Kidney (tissue), 14 donors: ENCODE data around the gene KCNT1. TPM values are rescaled to one million over a fixed set of nuclear protein-coding genes. Genes with fewer than 3 reads are reported as not detected.

Source experiments
- DNase-seq, 5 donors: peaks; one replicate each; pipeline ENCODE4 v3.0.0-alpha.2; 2013 to 2020
- FAIRE-seq: peaks from 2 replicates; lab custom pipeline; 2012; peaks lifted over from hg19 to GRCh38; lab: Jason Lieb, UNC
- H3K27ac ChIP-seq, 2 donors: one replicate each; pipeline ENCODE4 v1.7.0; 2013; ENCODE audit warnings: low read depth in 2 of 2, low read length in 2 of 2, inconsistent platforms in 1 of 2
- H3K27me3 ChIP-seq: one replicate; pipeline ENCODE4 v1.7.1; 2013; ENCODE audit warnings: low read length, inconsistent platforms; ENCODE audit not compliant: control insufficient read depth, insufficient read depth
- H3K36me3 ChIP-seq, 3 donors: one replicate each; pipeline versions ENCODE4 v1.7.0 to v1.7.1; 2013; ENCODE audit warnings: low read length in 3 of 3, control low read depth in 1 of 3, inconsistent platforms in 1 of 3; ENCODE audit not compliant: insufficient read depth in 3 of 3, control insufficient read depth in 2 of 3
- H3K4me1 ChIP-seq, 3 donors: one replicate each; pipeline versions ENCODE4 v1.7.0 to v1.7.1; 2013; ENCODE audit warnings: low read length in 3 of 3, inconsistent platforms in 1 of 3, low read depth in 1 of 3; ENCODE audit not compliant: control insufficient read depth in 2 of 3, insufficient read depth in 2 of 3
- H3K4me3 ChIP-seq, 3 donors: one replicate each; pipeline versions ENCODE4 v1.7.0 to v1.8.1; 2013; ENCODE audit warnings: low read length in 3 of 3, control low read depth in 1 of 3, inconsistent platforms in 1 of 3
- H3K9ac ChIP-seq, 3 donors: one replicate each; pipeline versions ENCODE4 v1.7.0 to v1.7.1; 2013; ENCODE audit warnings: low read length in 3 of 3, control low read depth in 1 of 3, inconsistent platforms in 1 of 3
- H3K9me3 ChIP-seq, 3 donors: one replicate each; pipeline versions ENCODE4 v1.7.0 to v1.7.1; 2013; ENCODE audit warnings: low read length in 3 of 3, control low read depth in 1 of 3, inconsistent platforms in 1 of 3; ENCODE audit not compliant: control insufficient read depth in 2 of 3, insufficient read depth in 1 of 3
- CTCF ChIP-seq: IDR thresholded peaks from 3 replicates; pipeline ENCODE4 v1.5.1; 2012; ENCODE audit warnings: mild to moderate bottlenecking, moderate library complexity, borderline replicate concordance; ENCODE audit not compliant: insufficient read depth; ENCODE audit errors: extremely low read depth
- intact Hi-C: fragments of 100-400 bp; cut with DNase I; formaldehyde crosslinking; loops from one replicate; pipeline ENCODE4 v1.11.1; 2022
- polyA plus RNA-seq: library from polyadenylated mRNA; stranded (reverse); fragments of 350-450 nt; fragmentation: Illumina TruSeq; extraction: RNeasy Lipid Tissue Mini Kit (QIAGEN cat#74804); gene quantifications from one replicate; pipeline ENCODE4 v1.2.3, GENCODE V29; 2014; ENCODE audit warnings: low read depth, low replicate concordance; ENCODE audit not compliant: insufficient read depth
- total RNA-seq: library from RNA; stranded (reverse); fragmentation: NEBNext Ultra II Directional; extraction: Animal tissue kit (Norgen Biotek cat#: 25700); gene quantifications from one replicate; pipeline ENCODE4 v1.2.1, GENCODE V29; 2021
- donor health status: control.
- donor health status: control.
- donor health status: control.
- donor health status: control.
- donor health status: control.
- donor health status: DM: yes; HTN: yes; CAD: no.
- donor health status: Normal renal cell carcinoma (clear cell type).

The KCNT1 gene
- total and polyA plus RNA-seq, 2 donors from 2014 or later = 0.15 TPM; not detected in 1

- DNase-seq (peak in 2 of 5 donors; percentile 11 to 26), FAIRE-seq (no peak)
- H3K9ac ChIP-seq = no peak overlapping the region
- H3K4me1 ChIP-seq = no peaks in the 10 kb centered on the region
- no peak for TF ChIP-seq CTCF
- H3K4me3 ChIP-seq = no peak overlapping the region
- no peaks in the 10 kb centered on the region for H3K9me3 ChIP-seq
- H3K36me3 ChIP-seq = peaks cover 0 to 40% (median 29%) of the 10 kb centered on the region in 3 donors
- H3K27me3 ChIP-seq = no peaks in the 10 kb centered on the region
- intact Hi-C loops = no loop called here
- H3K27ac ChIP-seq = no peak overlapping the region
Observed at GRCh38 chr9:135814421-135815095, 112.6 kb downstream of the KCNT1 start.

GRCh38 chr9:135815413-135815812 lies 113.4 kb downstream of the KCNT1 start:
- intact Hi-C loops = no loop called here
- no peak overlapping the region for H3K27ac ChIP-seq
- H3K9me3 ChIP-seq = no peaks in the 10 kb centered on the region
- DNase-seq (peak in 1 of 5 donors; percentile 21), FAIRE-seq (no peak)
- no peak overlapping the region for H3K4me3 ChIP-seq
- no peaks in the 10 kb centered on the region for H3K27me3 ChIP-seq
- H3K36me3 ChIP-seq = peaks cover 0 to 43% (median 25%) of the 10 kb centered on the region in 3 donors
- TF ChIP-seq CTCF = no peak
- no peak overlapping the region for H3K9ac ChIP-seq
- no peaks in the 10 kb centered on the region for H3K4me1 ChIP-seq

- no peak for FAIRE-seq
Observed at GRCh38 chr9:135815830-135816650, 114.1 kb downstream of the KCNT1 start.

More at GRCh38 chr9:135815830-135816650, 114.1 kb downstream of the KCNT1 start:
- intact Hi-C loops = no loop called here
- no peak for TF ChIP-seq CTCF
- Histone ChIP-seq H3K9ac (no peak overlapping the region), H3K27ac (no peak overlapping the region), H3K4me1 (no peaks in the 10 kb centered on the region), H3K36me3 (peaks cover 0 to 43% (median 24%) of the 10 kb centered on the region in 3 donors), H3K9me3 (no peaks in the 10 kb centered on the region), H3K27me3 (no peaks in the 10 kb centered on the region), H3K4me3 (no peak overlapping the region)
- peak in 4 of 5 donors; percentile 51 to 69 (median 62) for DNase-seq
